Measurements from ENCODE around the gene CDYL. TPM values are rescaled to one million over a fixed set of nuclear protein-coding genes. Genes with fewer than 3 reads are reported as not detected.

CDYL gene
- total RNA-seq, 2 donors from 2014 or later: 55.1 to 58.2 TPM

DNA sequence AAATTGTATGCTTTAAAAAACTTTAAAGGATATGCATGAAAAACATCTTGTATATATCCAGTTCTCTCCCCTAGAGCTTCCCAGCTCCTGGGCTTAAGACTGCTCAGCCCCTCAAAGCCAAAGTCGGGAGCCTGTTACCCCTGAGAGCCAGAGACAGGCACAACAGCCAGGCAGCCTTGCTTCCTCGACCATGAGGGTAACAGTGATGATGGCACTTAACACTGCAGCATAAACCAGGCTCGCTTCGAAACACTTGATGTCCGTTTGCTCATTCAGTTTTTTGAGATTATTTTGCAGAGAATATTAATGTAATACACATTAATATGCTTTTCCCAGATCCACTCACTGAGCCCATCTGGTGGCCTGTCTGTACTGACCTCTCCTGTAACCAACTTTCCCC lies 180.4 kb downstream of the CDYL start:
- H3K27ac ChIP-seq (ENCODE audit: low read depth, low read length): no peak overlapping the region
- WGBS, 2 experiments (ENCODE audit: insufficient coverage in 1 of 2, insufficient read length in 1 of 2): 95 to 100% methylated on average over 2 to 3 of the region's 5 CpGs
- no peak overlapping the region for H3K9ac ChIP-seq (ENCODE audit: extremely low read depth, low read length, poor library complexity, severe bottlenecking)
- no peak overlapping the region for H3K4me3 ChIP-seq (ENCODE audit: low read length)
- H3K9me3 ChIP-seq (ENCODE audit: control insufficient read depth, low read length): no peaks in the 10 kb centered on the region
- H3K4me1 ChIP-seq (ENCODE audit: control insufficient read depth, insufficient read depth, low read length): no peaks in the 10 kb centered on the region
- Mint-ChIP-seq H3K4me3 (no peak overlapping the region), H3K9me3 (no peaks in the 10 kb centered on the region), H3K4me1 (peaks cover 3% of the 10 kb centered on the region), H3K36me3 (ENCODE audit: low read depth) (peaks cover 25% of the 10 kb centered on the region), H3K27ac (no peak overlapping the region), H3K27me3 (ENCODE audit: insufficient read depth) (no peaks in the 10 kb centered on the region)
- peaks cover 31% of the 10 kb centered on the region for H3K36me3 ChIP-seq (ENCODE audit: control insufficient read depth, insufficient read depth, low read length)
- no peak for DNase-seq
- H3K27me3 ChIP-seq (ENCODE audit: control insufficient read depth, insufficient read depth, low read length, poor library complexity, severe bottlenecking): no peaks in the 10 kb centered on the region
- TF ChIP-seq, protein P1, sequence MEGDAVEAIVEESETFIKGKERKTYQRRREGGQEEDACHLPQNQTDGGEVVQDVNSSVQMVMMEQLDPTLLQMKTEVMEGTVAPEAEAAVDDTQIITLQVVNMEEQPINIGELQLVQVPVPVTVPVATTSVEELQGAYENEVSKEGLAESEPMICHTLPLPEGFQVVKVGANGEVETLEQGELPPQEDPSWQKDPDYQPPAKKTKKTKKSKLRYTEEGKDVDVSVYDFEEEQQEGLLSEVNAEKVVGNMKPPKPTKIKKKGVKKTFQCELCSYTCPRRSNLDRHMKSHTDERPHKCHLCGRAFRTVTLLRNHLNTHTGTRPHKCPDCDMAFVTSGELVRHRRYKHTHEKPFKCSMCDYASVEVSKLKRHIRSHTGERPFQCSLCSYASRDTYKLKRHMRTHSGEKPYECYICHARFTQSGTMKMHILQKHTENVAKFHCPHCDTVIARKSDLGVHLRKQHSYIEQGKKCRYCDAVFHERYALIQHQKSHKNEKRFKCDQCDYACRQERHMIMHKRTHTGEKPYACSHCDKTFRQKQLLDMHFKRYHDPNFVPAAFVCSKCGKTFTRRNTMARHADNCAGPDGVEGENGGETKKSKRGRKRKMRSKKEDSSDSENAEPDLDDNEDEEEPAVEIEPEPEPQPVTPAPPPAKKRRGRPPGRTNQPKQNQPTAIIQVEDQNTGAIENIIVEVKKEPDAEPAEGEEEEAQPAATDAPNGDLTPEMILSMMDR (conservative IDR thresholded peaks at IDR 0.05): no peak

DNA sequence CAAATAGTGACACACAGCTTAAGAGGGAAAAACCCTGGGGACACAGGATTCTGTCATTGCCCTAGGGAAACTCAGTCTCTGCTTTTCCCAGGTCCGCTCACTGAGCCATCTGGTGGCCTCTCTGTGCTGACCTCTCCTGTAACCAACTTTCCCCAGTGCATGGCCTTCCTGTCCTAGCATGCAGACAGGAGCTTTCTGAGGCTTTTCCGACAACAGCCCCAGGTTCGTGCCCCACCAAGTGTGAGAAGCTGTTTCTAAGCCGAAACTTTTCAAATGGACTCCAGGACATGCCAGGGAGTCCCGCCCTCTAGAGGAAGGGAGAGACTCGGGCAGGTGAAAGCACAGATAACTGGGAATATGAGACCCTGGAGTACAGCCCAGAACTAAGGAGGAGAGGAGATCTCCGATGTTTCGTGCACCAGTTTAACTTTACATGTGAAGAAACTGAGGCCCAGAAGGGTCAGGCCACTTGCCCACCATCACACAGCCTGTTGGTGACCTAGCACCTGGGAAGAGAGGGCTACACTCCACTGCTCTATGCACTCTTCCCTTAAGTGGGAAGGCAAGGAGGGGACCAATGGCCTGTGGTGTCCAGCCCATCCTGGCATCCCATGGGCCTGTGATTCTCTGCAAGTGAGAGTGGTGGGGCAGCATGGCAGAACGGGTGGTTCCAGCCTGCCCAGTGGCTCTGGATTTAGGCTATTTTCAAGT lies 181.5 kb downstream of the CDYL start:
- Mint-ChIP-seq H3K9me3 (no peaks in the 10 kb centered on the region), H3K4me1 (peaks cover 3% of the 10 kb centered on the region), H3K27me3 (ENCODE audit: insufficient read depth) (no peaks in the 10 kb centered on the region), H3K36me3 (ENCODE audit: low read depth) (peaks cover 15% of the 10 kb centered on the region), H3K4me3 (no peak overlapping the region), H3K27ac (no peak overlapping the region)
- Histone ChIP-seq H3K27ac (ENCODE audit: low read depth, low read length) (no peak overlapping the region), H3K4me1 (ENCODE audit: control insufficient read depth, insufficient read depth, low read length) (no peaks in the 10 kb centered on the region), H3K4me3 (ENCODE audit: low read length) (no peak overlapping the region), H3K36me3 (ENCODE audit: control insufficient read depth, insufficient read depth, low read length) (peaks cover 26% of the 10 kb centered on the region), H3K27me3 (ENCODE audit: control insufficient read depth, insufficient read depth, low read length, poor library complexity, severe bottlenecking) (no peaks in the 10 kb centered on the region), H3K9ac (ENCODE audit: extremely low read depth, low read length, poor library complexity, severe bottlenecking) (no peak overlapping the region), H3K9me3 (ENCODE audit: control insufficient read depth, low read length) (no peaks in the 10 kb centered on the region)
- TF ChIP-seq, protein P1 (conservative IDR thresholded peaks at IDR 0.05): peak; percentile 71
- DNase-seq: peak; percentile 85
- 83 to 94% methylated on average over 6 to 9 of the region's 9 CpGs for WGBS, 2 experiments (ENCODE audit: insufficient coverage in 1 of 2, insufficient read length in 1 of 2)

DNA sequence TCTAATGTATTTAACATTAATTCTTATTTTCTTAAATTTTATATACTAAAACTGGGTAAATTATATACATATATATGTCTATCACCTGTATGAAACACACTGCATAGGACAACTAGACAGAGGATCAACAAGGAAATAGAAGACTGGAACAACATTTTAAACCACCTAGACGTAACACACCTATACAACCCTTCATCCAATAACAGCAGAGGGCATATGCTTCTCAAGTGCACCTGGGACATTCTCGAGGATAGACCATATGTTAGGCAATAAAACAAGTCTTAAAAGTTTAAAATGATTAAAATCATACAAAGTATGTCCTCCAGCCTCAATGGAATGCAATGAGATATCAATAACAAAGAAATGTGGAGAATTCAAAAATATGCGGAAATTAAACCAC lies 182.4 kb downstream of the CDYL start:
- no peaks in the 10 kb centered on the region for H3K27me3 ChIP-seq (ENCODE audit: control insufficient read depth, insufficient read depth, low read length, poor library complexity, severe bottlenecking)
- no peak overlapping the region for H3K4me3 ChIP-seq (ENCODE audit: low read length)
- no peak overlapping the region for H3K27ac ChIP-seq (ENCODE audit: low read depth, low read length)
- no peak for DNase-seq
- peaks cover 11% of the 10 kb centered on the region for H3K36me3 Mint-ChIP-seq (ENCODE audit: low read depth)
- no peak overlapping the region for H3K27ac Mint-ChIP-seq
- no peak overlapping the region for H3K9ac ChIP-seq (ENCODE audit: extremely low read depth, low read length, poor library complexity, severe bottlenecking)
- H3K9me3 Mint-ChIP-seq: no peaks in the 10 kb centered on the region
- 83 to 100% methylated on average over 1 to 2 of the region's 3 CpGs for WGBS, 2 experiments (ENCODE audit: insufficient coverage in 1 of 2, insufficient read length in 1 of 2)
- no peaks in the 10 kb centered on the region for H3K27me3 Mint-ChIP-seq (ENCODE audit: insufficient read depth)
- H3K9me3 ChIP-seq (ENCODE audit: control insufficient read depth, low read length): no peaks in the 10 kb centered on the region
- H3K4me3 Mint-ChIP-seq: no peak overlapping the region
- H3K36me3 ChIP-seq (ENCODE audit: control insufficient read depth, insufficient read depth, low read length): peaks cover 26% of the 10 kb centered on the region
- H3K4me1 ChIP-seq (ENCODE audit: control insufficient read depth, insufficient read depth, low read length): no peaks in the 10 kb centered on the region
- H3K4me1 Mint-ChIP-seq: peaks cover 3% of the 10 kb centered on the region
- TF ChIP-seq, protein P1 (conservative IDR thresholded peaks at IDR 0.05): no peak

Data from endodermal cell (in vitro differentiated cells).